Measurements from ENCODE around the gene SUCO.

The SUCO gene

GRCh38 chr1:172646653-172647052 lies 113.7 kb downstream of the SUCO start:
- DNase-seq (ENCODE audit: low read depth in 2 of 2), result no peak

GRCh38 chr1:172647110-172647564 lies 114.2 kb downstream of the SUCO start:
- DNase-seq (ENCODE audit: low read depth in 2 of 2), result peak; percentile 37 to 40

GRCh38 chr1:172647987-172648386 lies 115.0 kb downstream of the SUCO start:
- DNase-seq (ENCODE audit: low read depth in 2 of 2), result no peak

GRCh38 chr1:172650474-172651193 lies 117.7 kb downstream of the SUCO start:
- no peak for DNase-seq (ENCODE audit: low read depth in 2 of 2)

- no peak for DNase-seq (ENCODE audit: low read depth in 2 of 2)
These were observed 120.2 kb downstream of the SUCO start for GRCh38 chr1:172653015-172653709.

- DNase-seq (ENCODE audit: low read depth in 2 of 2), result no peak
These were observed 121.6 kb downstream of the SUCO start for GRCh38 chr1:172654535-172654934.

GRCh38 chr1:172656576-172656975 lies 123.6 kb downstream of the SUCO start:
- DNase-seq (ENCODE audit: low read depth in 2 of 2), result no peak

GRCh38 chr1:172657586-172657985 lies 124.6 kb downstream of the SUCO start:
- DNase-seq (ENCODE audit: low read depth in 2 of 2), result no peak

GRCh38 chr1:172658871-172659453 lies 126.0 kb downstream of the SUCO start, which contains the start of gene FASLG:
Gene FASLG, plus strand, starts transcription at chr1:172659103. Its CDS starts 99 bp downstream, at chr1:172659202.
- peak; percentile 45 to 65 for DNase-seq (ENCODE audit: low read depth in 2 of 2)

GRCh38 chr1:172661107-172661506 lies 128.2 kb downstream of the SUCO start:
- no peak for DNase-seq (ENCODE audit: low read depth in 2 of 2)
